HG03354 (cell line): ENCODE measurements around the gene TXNL4A.

ENCODE experiments used
- ATAC-seq: cut with Tn5 transposase; IDR thresholded peaks from one replicate; pipeline ENCODE4 v1.9.1; 2021; ENCODE audit warnings: mild to moderate bottlenecking; ENCODE audit not compliant: unreplicated experiment, poor library complexity, severe bottlenecking

TXNL4A gene

DNA sequence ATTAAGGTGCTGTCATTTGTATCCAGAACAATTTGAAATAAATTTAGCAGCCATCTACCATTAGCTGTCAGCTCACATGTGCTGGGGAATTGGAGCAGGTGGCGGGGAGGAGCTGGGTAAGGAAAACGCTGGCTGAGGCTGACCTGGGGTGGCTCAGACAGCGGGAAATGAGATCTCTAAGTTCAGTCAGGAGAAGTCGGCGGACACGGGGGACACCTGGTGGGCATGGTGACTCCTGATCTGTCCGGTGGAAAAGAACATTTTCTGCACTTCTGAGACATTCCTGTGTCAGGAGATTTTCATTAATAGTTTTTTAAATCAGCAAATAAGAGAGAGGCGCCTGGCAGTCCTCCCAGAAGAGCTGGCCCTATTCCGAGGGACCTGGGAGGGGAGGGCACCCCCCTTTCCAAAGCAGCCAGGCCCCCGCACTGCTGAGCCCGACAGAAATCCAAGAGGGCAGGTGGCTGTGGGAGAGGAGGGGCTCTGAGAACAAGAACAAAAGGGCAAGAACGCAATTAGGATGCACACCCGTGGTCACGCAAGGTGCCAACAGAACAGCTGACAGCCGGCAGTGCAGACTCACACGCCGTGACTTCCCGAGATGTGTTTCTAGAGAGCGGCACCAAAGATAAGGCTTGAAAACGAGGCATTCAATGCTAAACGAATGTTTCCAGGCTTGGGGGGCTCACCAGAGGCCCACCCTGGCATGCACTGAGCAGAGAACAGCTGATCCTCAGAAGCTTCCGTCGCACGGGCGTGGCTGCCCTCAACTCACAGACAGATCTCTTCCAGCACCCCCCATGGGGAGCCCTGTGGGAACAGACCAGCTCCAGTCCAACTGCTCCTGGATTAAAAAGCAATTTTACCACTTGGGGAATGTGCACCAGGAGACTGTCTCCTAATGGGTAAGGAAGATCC is 63.3 kb downstream of the TXNL4A start:
- no peak for ATAC-seq

DNA sequence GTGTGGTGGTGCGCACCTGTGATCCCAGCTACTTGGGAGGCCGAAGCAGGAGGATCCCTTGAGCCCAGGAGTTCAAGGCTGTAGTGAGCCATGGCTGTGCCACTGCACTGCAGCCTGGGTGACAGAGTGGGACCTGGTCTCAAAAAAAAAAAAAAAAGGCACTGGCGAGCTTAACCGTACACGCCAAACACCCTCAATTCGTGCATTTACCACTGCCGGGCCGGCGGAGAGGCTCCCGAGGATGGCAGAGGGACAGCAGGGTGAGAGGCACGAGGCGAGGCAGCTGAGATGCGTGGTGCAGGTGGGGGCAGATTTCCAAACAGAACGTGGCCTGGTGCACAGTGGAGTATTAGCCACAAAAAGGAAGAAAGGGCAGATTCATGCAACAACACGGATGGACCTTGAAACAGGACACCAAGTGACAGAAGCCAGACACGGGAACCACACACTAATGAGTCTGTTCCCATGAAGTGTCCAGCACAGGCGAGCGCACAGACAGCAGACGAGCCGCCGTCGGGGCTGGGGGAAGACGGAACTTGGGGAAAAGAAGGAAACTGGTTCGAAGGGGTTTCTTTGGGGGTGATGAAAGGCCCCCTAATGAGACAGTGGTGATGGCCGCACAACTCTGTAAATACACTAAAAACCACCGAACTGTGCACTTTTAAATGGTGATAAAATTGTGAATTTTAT is 64.3 kb downstream of the TXNL4A start:
- ATAC-seq: no peak

DNA sequence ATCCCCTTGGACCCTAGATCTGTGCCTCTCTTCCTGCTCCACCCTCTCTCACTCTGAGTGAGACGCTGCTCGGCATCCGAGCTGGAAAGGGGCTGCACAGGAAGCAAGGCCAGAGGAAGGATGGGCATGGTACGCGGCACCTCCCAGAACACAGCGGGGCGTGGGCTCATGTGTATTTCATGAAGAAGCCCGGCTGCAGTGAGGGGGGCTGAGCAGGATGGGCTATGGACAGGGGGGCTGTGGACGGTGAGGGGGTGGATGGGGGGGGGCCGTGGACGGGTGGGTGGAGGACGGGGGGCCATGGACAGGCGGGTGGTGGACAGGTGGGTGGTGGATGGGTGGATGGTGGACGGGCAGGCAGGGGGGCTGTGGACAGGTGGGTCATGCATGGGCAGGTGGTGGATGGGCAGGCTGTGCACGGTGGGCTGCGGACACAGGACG is 65.4 kb downstream of the TXNL4A start:
- no peak for ATAC-seq

DNA sequence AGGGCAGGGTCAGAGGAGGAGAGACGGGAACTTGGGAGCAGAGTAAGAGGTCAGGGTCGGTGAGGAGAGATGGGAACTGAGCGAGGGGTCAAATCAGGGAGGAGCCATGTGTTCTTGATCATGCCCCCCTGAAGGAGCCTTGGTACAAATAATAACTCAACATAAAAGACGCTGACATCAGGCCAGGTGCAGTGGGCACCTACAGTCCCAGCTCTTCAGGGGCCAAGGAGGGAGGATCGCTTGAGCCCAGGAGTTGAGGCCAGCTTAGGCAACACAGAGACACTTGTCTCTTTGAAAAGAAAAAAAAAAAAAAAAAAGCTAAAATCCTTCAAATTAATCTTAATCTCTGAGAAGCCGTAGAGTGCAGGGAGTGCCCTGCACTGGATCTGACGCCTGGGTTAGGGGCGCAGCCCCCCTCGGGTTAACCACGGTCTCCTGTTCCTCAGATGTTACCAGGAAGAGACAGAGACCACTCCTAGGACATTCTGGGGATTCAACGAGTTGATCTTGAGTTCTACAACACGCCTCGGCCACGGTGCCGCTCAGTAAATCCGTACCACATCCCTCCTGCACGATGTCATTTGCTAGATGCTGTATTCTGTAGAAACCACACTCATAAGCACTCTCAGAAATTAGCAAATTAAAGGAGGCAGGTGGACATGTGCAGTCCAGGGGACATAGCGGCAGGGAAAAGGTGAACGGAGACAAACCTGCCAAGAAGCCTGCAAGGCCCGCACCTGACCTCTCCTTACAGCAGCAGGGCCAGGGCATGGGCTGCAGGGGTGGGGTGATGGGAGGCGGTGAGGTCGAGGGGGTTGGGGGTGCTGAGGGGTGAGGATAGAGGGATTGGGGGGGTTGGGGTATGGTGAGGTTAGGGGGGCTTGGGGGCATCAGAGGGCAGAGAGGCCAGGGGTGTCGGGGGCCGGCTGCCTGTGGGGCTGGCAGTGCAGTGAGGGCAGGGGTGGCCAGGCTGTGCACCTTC is 66.1 kb downstream of the TXNL4A start:
- ATAC-seq: no peak
